SU-DHL-6 (cell line): ENCODE data around the gene TXNRD1.
"Not testable (repeated sequence)": the region's sequence is repeated elsewhere in the genome, so short reads cannot be mapped to it uniquely, and the experiment has no call there.

Experiments used
- H2AFZ ChIP-seq: fragments of 200-600 bp; sonication (generic); 2 replicates; pipeline ENCODE4 v1.6.1; 2014; ENCODE audit warnings: low read depth, mild to moderate bottlenecking, moderate library complexity, mixed read lengths, antibody characterized with exemption, low read length; ENCODE audit not compliant: severe bottlenecking
- H3F3A ChIP-seq: fragments of 200-600 bp; shearing (Covaris generic); 2 replicates; pipeline ENCODE4 v1.6.0; 2016; ENCODE audit warnings: antibody characterized with exemption, mild to moderate bottlenecking; ENCODE audit not compliant: insufficient read depth
- H3K27ac ChIP-seq: fragments of 200-600 bp; sonication (generic); 2 replicates; pipeline ENCODE4 v1.5.1; 2016; ENCODE audit warnings: low read depth, mild to moderate bottlenecking, low read length, moderate library complexity, mixed read lengths
- H3K27me3 ChIP-seq: fragments of 200-600 bp; sonication (generic), shearing (Covaris generic); 2 replicates; pipeline ENCODE4 v1.6.0; 2014; ENCODE audit warnings: mild to moderate bottlenecking, low read length
- H3K36me3 ChIP-seq: fragments of 200-600 bp; sonication (generic); 2 replicates; pipeline ENCODE4 v1.6.1; 2014; ENCODE audit warnings: mild to moderate bottlenecking, low read length, mixed read lengths
- H3K4me2 ChIP-seq: fragments of 300-600, 200-600 bp; shearing (Covaris generic), sonication (generic); 2 replicates; pipeline ENCODE4 v1.6.0; 2014; ENCODE audit warnings: low read length, low read depth, mild to moderate bottlenecking; ENCODE audit not compliant: poor library complexity, severe bottlenecking
- H3K4me3 ChIP-seq: fragments of 200-600 bp; sonication (generic); 2 replicates; pipeline ENCODE4 v1.5.1; 2014; ENCODE audit warnings: antibody characterized with exemption, low read length, mild to moderate bottlenecking, mixed read lengths; ENCODE audit not compliant: insufficient read depth, poor library complexity, severe bottlenecking
- H3K79me2 ChIP-seq: fragments of 200-600 bp; sonication (generic); 2 replicates; pipeline ENCODE4 v1.6.1; 2014; ENCODE audit warnings: mild to moderate bottlenecking, low read length, moderate library complexity; ENCODE audit not compliant: insufficient read depth
- H3K9ac ChIP-seq: fragments of 200-600 bp; sonication (generic); 2 replicates; pipeline ENCODE4 v1.7.0; 2014; ENCODE audit warnings: mild to moderate bottlenecking, low read length
- H3K9me2 ChIP-seq: fragments of 200-600 bp; sonication (generic); replicated peaks from 2 replicates; pipeline ENCODE4 v1.6.1; 2014; ENCODE audit warnings: low read length; ENCODE audit not compliant: insufficient read depth
- H3K9me3 ChIP-seq: fragments of 200-600 bp; sonication (generic); 2 replicates; pipeline ENCODE4 v1.6.1; 2014; ENCODE audit warnings: low read length, mixed read lengths; ENCODE audit not compliant: insufficient read depth
- H4K20me1 ChIP-seq: fragments of 200-600 bp; sonication (generic); 2 replicates; pipeline ENCODE4 v1.6.1; 2014; ENCODE audit warnings: low read depth, mild to moderate bottlenecking, antibody characterized with exemption, low read length, moderate library complexity, mixed read lengths
- EZH2phosphoT487 ChIP-seq: fragments of 200-600 bp; sonication (generic), shearing (Covaris generic); conservative IDR thresholded peaks from 2 replicates; pipeline ENCODE4 v1.6.1; 2018; ENCODE audit warnings: mild to moderate bottlenecking, antibody characterized with exemption, low read length, moderate library complexity, mixed read lengths
- TF ChIP-seq, protein P1 (sequence below): fragments of 200-600 bp; sonication (generic); IDR thresholded peaks from one replicate; pipeline ENCODE4 v1.5.1; 2017; ENCODE audit warnings: antibody characterized with exemption, mild to moderate bottlenecking, low read length, moderate library complexity; ENCODE audit not compliant: insufficient read depth, poor library complexity, severe bottlenecking

The TXNRD1 gene

GRCh38 chr12:104320627-104321024, 105.0 kb downstream of the TXNRD1 start:
- H3K27me3 ChIP-seq, result no peaks in the 10 kb centered on the region
- H3K4me2 ChIP-seq, result no peak overlapping the region
- no peak overlapping the region for H3K9ac ChIP-seq
- H3K36me3 ChIP-seq, result peaks cover 48% of the 10 kb centered on the region
- H3K9me2 ChIP-seq, result no peaks in the 10 kb centered on the region
- no peak for TF ChIP-seq EZH2phosphoT487
- TF ChIP-seq, protein P1, sequence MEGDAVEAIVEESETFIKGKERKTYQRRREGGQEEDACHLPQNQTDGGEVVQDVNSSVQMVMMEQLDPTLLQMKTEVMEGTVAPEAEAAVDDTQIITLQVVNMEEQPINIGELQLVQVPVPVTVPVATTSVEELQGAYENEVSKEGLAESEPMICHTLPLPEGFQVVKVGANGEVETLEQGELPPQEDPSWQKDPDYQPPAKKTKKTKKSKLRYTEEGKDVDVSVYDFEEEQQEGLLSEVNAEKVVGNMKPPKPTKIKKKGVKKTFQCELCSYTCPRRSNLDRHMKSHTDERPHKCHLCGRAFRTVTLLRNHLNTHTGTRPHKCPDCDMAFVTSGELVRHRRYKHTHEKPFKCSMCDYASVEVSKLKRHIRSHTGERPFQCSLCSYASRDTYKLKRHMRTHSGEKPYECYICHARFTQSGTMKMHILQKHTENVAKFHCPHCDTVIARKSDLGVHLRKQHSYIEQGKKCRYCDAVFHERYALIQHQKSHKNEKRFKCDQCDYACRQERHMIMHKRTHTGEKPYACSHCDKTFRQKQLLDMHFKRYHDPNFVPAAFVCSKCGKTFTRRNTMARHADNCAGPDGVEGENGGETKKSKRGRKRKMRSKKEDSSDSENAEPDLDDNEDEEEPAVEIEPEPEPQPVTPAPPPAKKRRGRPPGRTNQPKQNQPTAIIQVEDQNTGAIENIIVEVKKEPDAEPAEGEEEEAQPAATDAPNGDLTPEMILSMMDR, result no peak
- H3K79me2 ChIP-seq, result no peaks in the 10 kb centered on the region
- H3K4me3 ChIP-seq, result no peak overlapping the region
- no peaks in the 10 kb centered on the region for H3F3A ChIP-seq
- H2AFZ ChIP-seq, result no peak overlapping the region
- H3K27ac ChIP-seq, result no peak overlapping the region
- no peaks in the 10 kb centered on the region for H4K20me1 ChIP-seq
- no peaks in the 10 kb centered on the region for H3K9me3 ChIP-seq

GRCh38 chr12:104321949-104322348, 106.4 kb downstream of the TXNRD1 start:
- no peaks in the 10 kb centered on the region for H3K9me2 ChIP-seq
- no peak overlapping the region for H3K9ac ChIP-seq
- no peak overlapping the region for H3K27ac ChIP-seq
- no peaks in the 10 kb centered on the region for H3K27me3 ChIP-seq
- H3K36me3 ChIP-seq, result peaks cover 45% of the 10 kb centered on the region
- no peak overlapping the region for H2AFZ ChIP-seq
- H3F3A ChIP-seq, result no peaks in the 10 kb centered on the region
- H3K79me2 ChIP-seq, result no peaks in the 10 kb centered on the region
- no peak overlapping the region for H3K4me3 ChIP-seq
- no peaks in the 10 kb centered on the region for H3K9me3 ChIP-seq
- TF ChIP-seq, protein P1, result no peak
- no peak for TF ChIP-seq EZH2phosphoT487
- H3K4me2 ChIP-seq, result no peak overlapping the region
- H4K20me1 ChIP-seq, result no peaks in the 10 kb centered on the region

- not testable (repeated sequence) for H3K4me2 ChIP-seq, H3K79me2 ChIP-seq, H4K20me1 ChIP-seq, H3K9ac ChIP-seq, H3K9me2 ChIP-seq, H3F3A ChIP-seq, H2AFZ ChIP-seq, H3K27me3 ChIP-seq, H3K9me3 ChIP-seq, H3K4me3 ChIP-seq, H3K27ac ChIP-seq
- H3K36me3 ChIP-seq, result peaks cover 49% of the 10 kb centered on the region
Observed at GRCh38 chr12:104322533-104322932, 107.0 kb downstream of the TXNRD1 start.

- Histone ChIP-seq H3K27ac (no peak overlapping the region), H3F3A (no peaks in the 10 kb centered on the region)
Observed at GRCh38 chr12:104323899-104324298, 108.3 kb downstream of the TXNRD1 start.

GRCh38 chr12:104328278-104328677, 112.7 kb downstream of the TXNRD1 start:
- not testable (repeated sequence) for H3K4me2 ChIP-seq, H3K27me3 ChIP-seq, H3K4me3 ChIP-seq, H3K79me2 ChIP-seq, H2AFZ ChIP-seq, H4K20me1 ChIP-seq, H3K27ac ChIP-seq, H3K9me2 ChIP-seq, H3K9ac ChIP-seq, H3F3A ChIP-seq, H3K9me3 ChIP-seq
- peaks cover 41% of the 10 kb centered on the region for H3K36me3 ChIP-seq

More at GRCh38 chr12:104323899-104324298, 108.3 kb downstream of the TXNRD1 start:
- Histone ChIP-seq H3K9me2 (no peaks in the 10 kb centered on the region), H3K9me3 (no peaks in the 10 kb centered on the region), H3K36me3 (peaks cover 52% of the 10 kb centered on the region), H4K20me1 (no peaks in the 10 kb centered on the region), H3K4me2 (no peak overlapping the region), H2AFZ (no peak overlapping the region), H3K27me3 (no peaks in the 10 kb centered on the region), H3K79me2 (no peaks in the 10 kb centered on the region), H3K9ac (no peak overlapping the region), H3K4me3 (no peak overlapping the region)
- no peak for TF ChIP-seq EZH2phosphoT487
- TF ChIP-seq, protein P1, result no peak
